H9 (cell line): Measurements from ENCODE around the gene FBXL7. TPM values are rescaled to one million over a fixed set of nuclear protein-coding genes. Genes with fewer than 3 reads are reported as not detected.
A peak's percentile ranks its signal among the peaks of the same experiment; 100 is the strongest.

Source experiments
- DNase-seq: peaks from one replicate; pipeline ENCODE4 v3.0.0-alpha.2; 2017
- H2AFZ ChIP-seq: one replicate; pipeline ENCODE4 v1.6.1; 2013; ENCODE audit warnings: mild to moderate bottlenecking, low read length, control low read depth, moderate library complexity
- H2AK5ac ChIP-seq: 2 replicates; pipeline ENCODE4 v1.6.1; 2013; ENCODE audit warnings: low read length, control low read depth, mixed read lengths; ENCODE audit not compliant: insufficient read length
- H2BK120ac ChIP-seq: one replicate; pipeline ENCODE4 v1.6.1; 2013; ENCODE audit warnings: low read depth, mild to moderate bottlenecking, low read length, control low read depth, inconsistent platforms; ENCODE audit not compliant: poor library complexity, severe bottlenecking
- H2BK12ac ChIP-seq: 2 replicates; pipeline ENCODE4 v1.6.1; 2013; ENCODE audit warnings: low read length, control low read depth, mixed read lengths, low read depth; ENCODE audit not compliant: insufficient read length
- H2BK15ac ChIP-seq: 2 replicates; pipeline ENCODE4 v1.6.1; 2013; ENCODE audit warnings: low read depth, low read length, control low read depth
- H2BK20ac ChIP-seq: one replicate; pipeline ENCODE4 v1.6.1; 2013; ENCODE audit warnings: low read depth, mild to moderate bottlenecking, low read length, control low read depth, inconsistent platforms; ENCODE audit not compliant: poor library complexity, severe bottlenecking
- H2BK5ac ChIP-seq: 2 replicates; pipeline ENCODE4 v1.6.1; 2013; ENCODE audit warnings: low read length, control low read depth, mixed read lengths; ENCODE audit not compliant: insufficient read length
- H3K14ac ChIP-seq: 2 replicates; pipeline ENCODE4 v1.6.1; 2013; ENCODE audit warnings: low read length, control low read depth; ENCODE audit not compliant: insufficient read depth
- H3K18ac ChIP-seq: 2 replicates; pipeline ENCODE4 v1.6.1; 2013; ENCODE audit warnings: low read depth, mild to moderate bottlenecking, mixed read lengths, low read length, control low read depth; ENCODE audit not compliant: insufficient read length
- H3K23ac ChIP-seq: 2 replicates; pipeline ENCODE4 v1.6.1; 2013; ENCODE audit warnings: low read length, control low read depth, mixed read lengths, low read depth; ENCODE audit not compliant: insufficient read length
- H3K23me2 ChIP-seq: 2 replicates; pipeline ENCODE4 v1.6.1; 2013; ENCODE audit warnings: low read depth, mild to moderate bottlenecking, mixed read lengths, low read length, control low read depth; ENCODE audit not compliant: insufficient read length, poor library complexity, severe bottlenecking
- H3K27ac ChIP-seq: 2 replicates; pipeline ENCODE4 v1.5.1; 2013; ENCODE audit warnings: low read length, control low read depth, mixed read lengths, low read depth; ENCODE audit not compliant: insufficient read length
- H3K27me3 ChIP-seq: 2 replicates; pipeline ENCODE4 v1.6.1; 2013; ENCODE audit warnings: low read length, control low read depth, inconsistent platforms; ENCODE audit not compliant: insufficient read depth
- H3K4ac ChIP-seq: 2 replicates; pipeline ENCODE4 v1.6.1; 2013; ENCODE audit warnings: low read depth, mild to moderate bottlenecking, control low read depth, inconsistent platforms, low read length, moderate library complexity
- H3K4me1 ChIP-seq: 2 replicates; pipeline ENCODE4 v1.6.1; 2013; ENCODE audit warnings: low read length, control low read depth, inconsistent platforms; ENCODE audit not compliant: insufficient read depth
- H3K4me2 ChIP-seq: 2 replicates; pipeline ENCODE4 v1.6.1; 2013; ENCODE audit warnings: low read length, control low read depth, mixed read lengths; ENCODE audit not compliant: insufficient read length, insufficient read depth
- H3K56ac ChIP-seq: 2 replicates; pipeline ENCODE4 v1.6.1; 2013; ENCODE audit warnings: low read depth, mild to moderate bottlenecking, mixed read lengths, low read length, control low read depth; ENCODE audit not compliant: insufficient read length
- H3K79me1 ChIP-seq: 2 replicates; pipeline ENCODE4 v1.6.1; 2013; ENCODE audit warnings: low read depth, mild to moderate bottlenecking, moderate library complexity, low read length, control low read depth, inconsistent platforms; ENCODE audit not compliant: insufficient read depth, poor library complexity, severe bottlenecking
- H3K79me2 ChIP-seq: 2 replicates; pipeline ENCODE4 v1.6.1; 2013; ENCODE audit warnings: low read length, control low read depth, inconsistent platforms; ENCODE audit not compliant: insufficient read depth
- H3K9ac ChIP-seq: 2 replicates; pipeline ENCODE4 v1.6.1; 2013; ENCODE audit warnings: low read length, control low read depth, mixed read lengths; ENCODE audit not compliant: insufficient read length; ENCODE audit errors: extremely low read depth
- H3K9me3 ChIP-seq: one replicate; pipeline ENCODE4 v1.6.1; 2013; ENCODE audit warnings: low read depth, low read length, inconsistent platforms; ENCODE audit not compliant: control insufficient read depth
- H3T11ph ChIP-seq: one replicate; pipeline ENCODE4 v1.6.1; 2013; ENCODE audit warnings: mild to moderate bottlenecking, low read length, control low read depth, inconsistent platforms
- H4K20me1 ChIP-seq: one replicate; pipeline ENCODE4 v1.6.1; 2013; ENCODE audit not compliant: control insufficient read depth, insufficient read length, insufficient read depth
- H4K5ac ChIP-seq: 2 replicates; pipeline ENCODE4 v1.6.1; 2013; ENCODE audit warnings: low read depth, mild to moderate bottlenecking, mixed read lengths, low read length, control low read depth; ENCODE audit not compliant: insufficient read length
- H4K8ac ChIP-seq: replicated peaks from 2 replicates; pipeline ENCODE4 v1.6.1; 2013; ENCODE audit warnings: low read length, control low read depth, mixed read lengths, low read depth; ENCODE audit not compliant: insufficient read length
- H4K91ac ChIP-seq: 2 replicates; pipeline ENCODE4 v1.6.1; 2013; ENCODE audit warnings: low read depth, mild to moderate bottlenecking, moderate library complexity, mixed read lengths, low read length, control low read depth; ENCODE audit not compliant: insufficient read length
- H3K27ac Mint-ChIP-seq, 3 experiments: 2 replicates in 2 of 3; 3 replicates in 1 of 3; pipeline ENCODE4 v1.8.0; 2020 to 2021; ENCODE audit warnings: mixed read lengths in 3 of 3, mild to moderate bottlenecking in 1 of 3, moderate library complexity in 1 of 3
- H3K27me3 Mint-ChIP-seq: 2 replicates; pipeline ENCODE4 v1.8.0; 2021; ENCODE audit warnings: low read depth, mild to moderate bottlenecking, moderate library complexity, mixed read lengths
- H3K36me3 Mint-ChIP-seq, 3 experiments: 2 replicates in 2 of 3; 3 replicates in 1 of 3; pipeline ENCODE4 v1.8.0; 2020 to 2021; ENCODE audit warnings: low read depth in 3 of 3, mixed read lengths in 3 of 3; ENCODE audit not compliant: insufficient read depth in 1 of 3
- H3K4me1 Mint-ChIP-seq, 2 experiments: 2 replicates each; pipeline ENCODE4 v1.8.0; 2020; ENCODE audit warnings: mixed read lengths in 2 of 2
- H3K4me3 Mint-ChIP-seq, 2 experiments: 2 replicates in 1 of 2; 3 replicates in 1 of 2; pipeline ENCODE4 v1.8.0; 2020 to 2021; ENCODE audit warnings: mild to moderate bottlenecking in 2 of 2, mixed read lengths in 2 of 2, moderate library complexity in 1 of 2
- H3K9me3 Mint-ChIP-seq, 2 experiments: 2 replicates in 1 of 2; 3 replicates in 1 of 2; pipeline ENCODE4 v1.8.0; 2020; ENCODE audit warnings: mild to moderate bottlenecking in 2 of 2, mixed read lengths in 2 of 2, moderate library complexity in 1 of 2
- WGBS: extraction: QIAGEN DNeasy Blood & Tissue Kit; methylation state at CpG from one replicate; pipeline ENCODE4 v1.1.7; 2013; ENCODE audit warnings: missing lambda C conversion rate, low lambda C conversion rate, mixed read lengths; ENCODE audit not compliant: insufficient read length; ENCODE audit errors: extremely low coverage; 5-methylcytosine and 5-hydroxymethylcytosine counted together
- total RNA-seq: library from RNA; stranded (reverse); gene quantifications from 2 replicates; pipeline ENCODE4 v1.2.1, GENCODE V29; 2021
- TF ChIP-seq, protein P1 (sequence below): fragments of 200-600 bp; sonication (generic); conservative IDR thresholded peaks from 3 replicates; pipeline ENCODE4 v1.8.0; 2021; ENCODE audit warnings: antibody characterized with exemption, mild to moderate bottlenecking

FBXL7 gene
- total RNA-seq, 1 experiment from 2014 or later, result 14.6 TPM

DNA sequence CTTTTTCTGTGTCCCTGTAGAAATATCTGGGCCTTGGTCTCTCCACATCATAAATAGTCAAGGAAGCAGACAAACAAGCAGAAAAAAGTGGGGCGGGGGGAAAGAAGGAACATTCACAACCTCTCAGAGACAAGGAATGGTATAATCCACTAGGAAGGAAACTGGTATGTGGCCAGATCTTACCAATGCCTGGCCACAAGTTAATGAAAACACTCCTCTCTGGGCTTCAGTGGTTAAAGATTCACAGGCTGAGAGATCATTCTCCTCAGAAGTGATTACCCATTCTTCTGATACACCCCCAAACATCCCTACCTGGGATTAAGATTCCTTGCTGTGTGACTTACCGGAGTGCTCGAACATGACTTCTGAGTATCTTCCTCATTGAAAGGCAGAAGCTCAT lies 389.0 kb downstream of the FBXL7 start:
- Mint-ChIP-seq H3K36me3 (no peaks in the 10 kb centered on the region; a peak in 1 of 7 replicates), H3K4me3 (no peak overlapping the region), H3K4me1 (peaks cover 7 to 17% of the 10 kb centered on the region in 2 experiments), H3K9me3 (no peaks in the 10 kb centered on the region), H3K27me3 (no peaks in the 10 kb centered on the region), H3K27ac (peak overlapping the region in 1 of 3 experiments; percentile 19; a peak in 1 of 7 replicates)
- no peak overlapping the region for H3K4ac ChIP-seq
- DNase-seq, result no peak
- H3K27me3 ChIP-seq, result no peaks in the 10 kb centered on the region
- WGBS, result no CpG with 5 or more reads among the region's 3 CpGs
- no peak overlapping the region for H3K18ac ChIP-seq
- TF ChIP-seq, protein P1, sequence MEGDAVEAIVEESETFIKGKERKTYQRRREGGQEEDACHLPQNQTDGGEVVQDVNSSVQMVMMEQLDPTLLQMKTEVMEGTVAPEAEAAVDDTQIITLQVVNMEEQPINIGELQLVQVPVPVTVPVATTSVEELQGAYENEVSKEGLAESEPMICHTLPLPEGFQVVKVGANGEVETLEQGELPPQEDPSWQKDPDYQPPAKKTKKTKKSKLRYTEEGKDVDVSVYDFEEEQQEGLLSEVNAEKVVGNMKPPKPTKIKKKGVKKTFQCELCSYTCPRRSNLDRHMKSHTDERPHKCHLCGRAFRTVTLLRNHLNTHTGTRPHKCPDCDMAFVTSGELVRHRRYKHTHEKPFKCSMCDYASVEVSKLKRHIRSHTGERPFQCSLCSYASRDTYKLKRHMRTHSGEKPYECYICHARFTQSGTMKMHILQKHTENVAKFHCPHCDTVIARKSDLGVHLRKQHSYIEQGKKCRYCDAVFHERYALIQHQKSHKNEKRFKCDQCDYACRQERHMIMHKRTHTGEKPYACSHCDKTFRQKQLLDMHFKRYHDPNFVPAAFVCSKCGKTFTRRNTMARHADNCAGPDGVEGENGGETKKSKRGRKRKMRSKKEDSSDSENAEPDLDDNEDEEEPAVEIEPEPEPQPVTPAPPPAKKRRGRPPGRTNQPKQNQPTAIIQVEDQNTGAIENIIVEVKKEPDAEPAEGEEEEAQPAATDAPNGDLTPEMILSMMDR, result no peak
- no peak overlapping the region for H2AFZ ChIP-seq
- no peak overlapping the region for H3K4me2 ChIP-seq
- no peak overlapping the region for H3K9ac ChIP-seq
- no peaks in the 10 kb centered on the region for H4K20me1 ChIP-seq
- H4K8ac ChIP-seq, result no peak overlapping the region
- no peak overlapping the region for H2BK5ac ChIP-seq
- H3K23me2 ChIP-seq, result no peaks in the 10 kb centered on the region
- H2BK120ac ChIP-seq, result no peak overlapping the region
- H3T11ph ChIP-seq, result no peak overlapping the region
- no peaks in the 10 kb centered on the region for H3K4me1 ChIP-seq
- H3K79me1 ChIP-seq, result no peaks in the 10 kb centered on the region
- no peak overlapping the region for H3K56ac ChIP-seq
- H4K91ac ChIP-seq, result no peak overlapping the region
- no peak overlapping the region for H2BK20ac ChIP-seq
- H3K27ac ChIP-seq, result no peak overlapping the region
- no peak overlapping the region for H2BK12ac ChIP-seq
- H2BK15ac ChIP-seq, result no peak overlapping the region
- no peaks in the 10 kb centered on the region for H3K9me3 ChIP-seq
- H4K5ac ChIP-seq, result no peak overlapping the region
- H3K79me2 ChIP-seq, result no peaks in the 10 kb centered on the region
- no peak overlapping the region for H3K23ac ChIP-seq
- H3K14ac ChIP-seq, result no peak overlapping the region
- H2AK5ac ChIP-seq, result no peak overlapping the region
